Upper lobe of left lung (tissue), 4 donors: ENCODE data around the gene EXD1.

Source experiments
- CTCF ChIP-seq, 6 experiments: fragments of 450-650 bp in 4 of 6; fragments of 200-600 bp in 2 of 6; sonication (generic) in 2 of 6; IDR thresholded peaks; one replicate each; pipeline ENCODE4 v1.5.1; 2016 to 2019; ENCODE audit warnings: antibody characterized with exemption in 6 of 6
- EP300 ChIP-seq, 4 donors: sonication (generic); formaldehyde crosslinking; IDR thresholded peaks; one replicate each; pipeline ENCODE4 v1.5.1; 2017; ENCODE audit warnings: antibody characterized with exemption in 4 of 4, control low read depth in 2 of 4
- POLR2A ChIP-seq, 4 donors: fragments of 450-650 bp; IDR thresholded peaks; one replicate each; pipeline ENCODE4 v1.5.1; 2016 to 2017; ENCODE audit warnings: antibody characterized with exemption in 4 of 4, mild to moderate bottlenecking in 2 of 4
- POLR2AphosphoS5 ChIP-seq, 2 donors: sonication (generic); formaldehyde crosslinking; IDR thresholded peaks; one replicate each; pipeline ENCODE4 v1.5.1; 2017; ENCODE audit warnings: antibody characterized with exemption in 2 of 2

- TF ChIP-seq CTCF (IDR thresholded peaks at IDR 0.05): no peak
- TF ChIP-seq POLR2A (IDR thresholded peaks at IDR 0.05): no peak
- TF ChIP-seq POLR2AphosphoS5 (IDR thresholded peaks at IDR 0.05): no peak
- no peak for TF ChIP-seq EP300 (IDR thresholded peaks at IDR 0.05)
Measured at GRCh38 chr15:41278319-41278718, 47.8 kb upstream of the EXD1 start.
